Uterus (tissue), 4 donors: Measurements from ENCODE around the gene ABCA1. TPM values are rescaled to one million over a fixed set of nuclear protein-coding genes. Genes with fewer than 3 reads are reported as not detected.

ENCODE experiments used
- DNase-seq, 2 donors: peaks; one replicate each; pipeline ENCODE4 v3.0.0-alpha.2; 2019 to 2020
- H3K27ac ChIP-seq, 2 donors: fragments of 200-600 bp; sonication (generic); 1 replicate in 1 of 2; 2 replicates in 1 of 2; pipeline ENCODE4 v1.5.1; 2016 to 2018
- H3K27me3 ChIP-seq, 2 donors: fragments of 200-600 bp; sonication (generic); one replicate each; pipeline ENCODE4 v1.5.1; 2018 to 2019; ENCODE audit warnings: control low read depth in 1 of 2
- H3K36me3 ChIP-seq, 2 donors: fragments of 200-600 bp; sonication (generic); one replicate each; pipeline ENCODE4 v1.5.1; 2019; ENCODE audit warnings: control low read depth in 1 of 2
- H3K4me1 ChIP-seq, 2 donors: fragments of 200-600 bp; sonication (generic); one replicate each; pipeline ENCODE4 v1.5.1; 2018 to 2019; ENCODE audit warnings: control low read depth in 1 of 2
- H3K4me3 ChIP-seq, 2 donors: fragments of 200-600 bp; sonication (generic); 1 replicate in 1 of 2; 2 replicates in 1 of 2; pipeline ENCODE4 v1.5.1; 2018 to 2019; ENCODE audit warnings: mild to moderate bottlenecking in 1 of 2
- H3K9me3 ChIP-seq, 2 donors: fragments of 200-600 bp; sonication (generic); one replicate each; pipeline ENCODE4 v1.5.1; 2019; ENCODE audit warnings: control low read depth in 1 of 2
- POLR2A ChIP-seq, 2 donors: fragments of 450-650 bp; IDR thresholded peaks; one replicate each; pipeline ENCODE4 v1.6.1; 2016; ENCODE audit warnings: antibody characterized with exemption in 2 of 2, mild to moderate bottlenecking in 1 of 2, moderate library complexity in 1 of 2
- intact Hi-C: fragments of 100-400 bp; cut with DNase I; formaldehyde crosslinking; loops from one replicate; pipeline ENCODE4 v1.15.1; 2023; ENCODE audit warnings: low total_unique reads
- total RNA-seq, 4 donors: library from RNA; depleted of rRNA in 3 of 4; stranded (reverse); fragments of >200 nt in 3 of 4; gene quantifications; one replicate each; pipeline versions ENCODE4 v1.1.0 to v1.2.4, GENCODE V29; 2014 to 2023
- TF ChIP-seq, protein P1 (sequence below), 4 experiments: fragments of 200-600 bp in 2 of 4; fragments of 450-650 bp in 2 of 4; sonication (generic) in 2 of 4; IDR thresholded peaks; one replicate each; pipeline ENCODE4 v1.5.1; 2016 to 2019; ENCODE audit warnings: antibody characterized with exemption in 4 of 4, mild to moderate bottlenecking in 2 of 4, moderate library complexity in 1 of 4
- donor health status: DM: yes; HTN: yes; CAD: no.

Gene ABCA1
- total RNA-seq, 4 donors from 2014 or later, result 13.8 to 43.3 (median 25.9) TPM

DNA sequence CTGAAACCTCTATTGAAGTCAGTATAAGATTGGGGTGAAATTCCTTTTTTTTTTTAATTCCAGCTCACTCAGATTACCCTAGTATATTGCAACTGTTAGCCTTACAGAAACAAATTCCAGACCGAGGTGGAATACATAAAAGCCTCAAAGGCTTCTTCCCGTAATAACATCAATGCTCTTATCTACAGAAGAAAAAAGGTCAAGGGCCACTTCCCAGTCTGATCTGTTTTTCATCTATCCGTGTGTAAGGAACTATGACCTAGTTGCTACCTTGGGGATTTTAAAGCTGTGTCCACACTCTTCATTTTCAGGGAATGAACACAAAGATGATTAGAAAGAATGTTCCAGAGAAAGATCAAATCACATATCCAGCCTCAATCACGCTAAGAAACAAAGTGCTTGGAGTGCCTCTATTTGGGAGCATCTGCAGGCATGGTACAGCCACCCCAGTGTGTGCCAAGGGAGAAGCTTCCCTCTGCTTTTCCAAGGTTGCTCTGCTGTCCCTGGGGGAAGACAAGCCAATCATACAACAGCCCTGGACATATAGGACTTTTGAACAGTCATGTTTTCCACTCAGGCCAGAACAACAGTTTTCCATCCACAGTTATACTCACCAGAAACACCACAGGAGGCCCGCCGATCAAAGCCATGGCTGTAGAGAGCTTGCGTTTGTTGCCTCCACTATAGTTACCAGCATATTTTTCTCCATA, 140.5 kb downstream of the ABCA1 start:
- Histone ChIP-seq H3K4me3 (no peak overlapping the region), H3K27ac (no peak overlapping the region), H3K9me3 (no peaks in the 10 kb centered on the region), H3K27me3 (no peaks in the 10 kb centered on the region), H3K36me3 (no peaks in the 10 kb centered on the region), H3K4me1 (no peaks in the 10 kb centered on the region)
- intact Hi-C loops, result no loop called here
- no peak for DNase-seq
- no peak for TF ChIP-seq POLR2A (IDR thresholded peaks at IDR 0.05)
- TF ChIP-seq, protein P1, sequence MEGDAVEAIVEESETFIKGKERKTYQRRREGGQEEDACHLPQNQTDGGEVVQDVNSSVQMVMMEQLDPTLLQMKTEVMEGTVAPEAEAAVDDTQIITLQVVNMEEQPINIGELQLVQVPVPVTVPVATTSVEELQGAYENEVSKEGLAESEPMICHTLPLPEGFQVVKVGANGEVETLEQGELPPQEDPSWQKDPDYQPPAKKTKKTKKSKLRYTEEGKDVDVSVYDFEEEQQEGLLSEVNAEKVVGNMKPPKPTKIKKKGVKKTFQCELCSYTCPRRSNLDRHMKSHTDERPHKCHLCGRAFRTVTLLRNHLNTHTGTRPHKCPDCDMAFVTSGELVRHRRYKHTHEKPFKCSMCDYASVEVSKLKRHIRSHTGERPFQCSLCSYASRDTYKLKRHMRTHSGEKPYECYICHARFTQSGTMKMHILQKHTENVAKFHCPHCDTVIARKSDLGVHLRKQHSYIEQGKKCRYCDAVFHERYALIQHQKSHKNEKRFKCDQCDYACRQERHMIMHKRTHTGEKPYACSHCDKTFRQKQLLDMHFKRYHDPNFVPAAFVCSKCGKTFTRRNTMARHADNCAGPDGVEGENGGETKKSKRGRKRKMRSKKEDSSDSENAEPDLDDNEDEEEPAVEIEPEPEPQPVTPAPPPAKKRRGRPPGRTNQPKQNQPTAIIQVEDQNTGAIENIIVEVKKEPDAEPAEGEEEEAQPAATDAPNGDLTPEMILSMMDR (IDR thresholded peaks at IDR 0.05), result no peak

DNA sequence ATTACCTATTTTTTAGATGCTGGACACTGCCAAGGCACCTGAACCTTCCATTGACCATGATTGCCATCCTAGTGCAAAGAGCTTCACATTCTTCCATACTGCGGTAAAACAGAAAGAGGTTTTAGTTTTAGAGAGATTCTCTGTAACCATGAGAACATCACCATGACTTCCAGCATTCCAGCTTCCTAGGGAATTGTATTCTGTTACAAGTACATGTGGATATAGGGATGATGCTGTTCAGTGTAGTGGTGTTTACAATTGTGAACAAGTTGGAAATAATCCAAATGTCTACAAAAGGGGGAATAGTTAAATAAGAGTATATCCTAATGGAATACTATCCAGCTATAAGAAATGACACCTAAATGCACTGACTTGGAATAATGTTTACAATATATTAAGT, 141.7 kb downstream of the ABCA1 start:
- no peak for TF ChIP-seq POLR2A (IDR thresholded peaks at IDR 0.05)
- TF ChIP-seq, protein P1 (IDR thresholded peaks at IDR 0.05), result no peak
- no peak for DNase-seq
- H3K4me1 ChIP-seq, result no peaks in the 10 kb centered on the region
- no peaks in the 10 kb centered on the region for H3K27me3 ChIP-seq
- no peak overlapping the region for H3K4me3 ChIP-seq
- no peaks in the 10 kb centered on the region for H3K36me3 ChIP-seq
- H3K9me3 ChIP-seq, result no peaks in the 10 kb centered on the region
- intact Hi-C loops, result no loop called here
- H3K27ac ChIP-seq, result no peak overlapping the region

DNA sequence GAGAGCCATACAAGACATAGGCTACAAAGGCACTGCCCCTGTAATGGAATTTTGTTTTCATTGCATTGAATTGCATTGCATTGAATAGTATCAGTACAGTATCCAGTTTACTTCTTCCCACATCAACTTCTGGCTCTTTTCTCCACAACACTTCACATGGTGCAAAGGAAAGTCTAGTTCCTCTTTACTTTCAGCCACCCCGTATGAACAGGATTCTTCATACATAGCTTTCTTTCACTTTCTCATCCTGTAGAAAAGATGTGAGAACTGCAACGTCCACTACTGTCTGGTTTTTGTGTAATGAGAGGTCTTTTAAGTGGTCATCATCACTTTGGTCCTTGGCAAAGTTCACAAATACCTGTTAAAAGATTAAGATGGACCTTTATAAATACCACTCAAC, 143.9 kb downstream of the ABCA1 start:
- H3K4me3 ChIP-seq, result no peak overlapping the region
- intact Hi-C loops, result no loop called here
- no peak overlapping the region for H3K27ac ChIP-seq
- no peak for DNase-seq
- no peaks in the 10 kb centered on the region for H3K4me1 ChIP-seq
- H3K9me3 ChIP-seq, result no peaks in the 10 kb centered on the region
- TF ChIP-seq, protein P1 (IDR thresholded peaks at IDR 0.05), result no peak
- no peak for TF ChIP-seq POLR2A (IDR thresholded peaks at IDR 0.05)
- H3K27me3 ChIP-seq, result no peaks in the 10 kb centered on the region
- no peaks in the 10 kb centered on the region for H3K36me3 ChIP-seq

DNA sequence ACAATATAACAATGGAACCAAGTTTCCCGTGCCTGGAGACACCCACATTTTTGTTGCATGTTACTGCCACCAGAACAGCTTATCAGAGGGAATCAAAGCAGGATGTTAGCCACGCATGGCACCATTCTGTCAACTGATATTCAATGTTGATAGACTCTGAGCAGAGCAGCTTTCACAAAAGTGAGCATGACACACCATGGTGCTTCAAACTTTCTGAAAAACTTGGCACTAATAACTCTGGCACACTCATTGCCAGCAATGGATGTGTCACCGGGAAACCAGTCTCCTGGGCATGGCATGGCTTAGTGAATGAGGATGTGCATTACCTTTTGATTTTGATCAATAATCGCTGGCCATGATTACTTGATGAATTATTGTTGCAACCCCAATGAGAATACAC, 144.4 kb downstream of the ABCA1 start:
- TF ChIP-seq, protein P1 (IDR thresholded peaks at IDR 0.05), result no peak
- no peak for TF ChIP-seq POLR2A (IDR thresholded peaks at IDR 0.05)
- no peaks in the 10 kb centered on the region for H3K27me3 ChIP-seq
- intact Hi-C loops, result no loop called here
- no peaks in the 10 kb centered on the region for H3K36me3 ChIP-seq
- no peak overlapping the region for H3K27ac ChIP-seq
- no peaks in the 10 kb centered on the region for H3K9me3 ChIP-seq
- no peaks in the 10 kb centered on the region for H3K4me1 ChIP-seq
- DNase-seq, result no peak
- no peak overlapping the region for H3K4me3 ChIP-seq

DNA sequence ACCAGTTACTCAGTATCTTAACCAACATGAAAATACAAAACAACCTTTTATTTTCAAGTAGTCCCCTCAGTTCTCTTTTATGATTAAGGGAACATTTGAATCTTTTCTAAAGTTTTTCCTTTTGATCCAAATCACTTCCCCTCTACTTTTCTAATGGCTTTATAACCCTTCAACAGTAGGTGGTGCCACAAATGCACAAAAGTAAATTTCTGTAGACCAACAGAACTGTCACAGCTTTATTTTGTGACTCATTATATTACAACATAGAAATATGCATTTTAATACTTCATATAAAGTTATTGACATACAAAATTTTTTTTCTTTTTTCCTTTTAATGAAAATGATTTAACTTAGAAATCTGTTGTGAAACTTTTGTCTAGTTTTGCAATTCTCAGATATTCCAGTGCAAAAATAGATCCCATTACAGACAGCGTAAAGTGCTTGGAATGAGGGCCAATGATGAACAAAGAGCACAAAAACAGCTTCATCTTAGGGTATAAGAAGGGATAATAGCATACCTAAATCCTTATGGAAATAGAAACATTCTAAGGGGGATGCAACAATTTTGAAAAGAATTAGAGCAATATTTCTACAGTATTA, 147.1 kb downstream of the ABCA1 start:
- Histone ChIP-seq H3K4me1 (no peaks in the 10 kb centered on the region), H3K27me3 (no peaks in the 10 kb centered on the region), H3K4me3 (no peak overlapping the region), H3K36me3 (no peaks in the 10 kb centered on the region), H3K9me3 (no peaks in the 10 kb centered on the region), H3K27ac (no peak overlapping the region)
- TF ChIP-seq, protein P1 (IDR thresholded peaks at IDR 0.05), result peak in 1 of 4 experiments; percentile 18
- no peak for TF ChIP-seq POLR2A (IDR thresholded peaks at IDR 0.05)
- no peak for DNase-seq
- intact Hi-C loops, result no loop called here
